GF-D8 (cell line): ENCODE data around the gene CFAP100.

ENCODE experiments used
- DNase-seq: peaks from one replicate; lab custom pipeline; 2025; lab: John Stamatoyannopoulos, UW

Gene CFAP100

GRCh38 chr3:126394179-126394976 is at the start of gene CFAP100:
TSS of gene CFAP100 (plus strand) at chr3:126394909. CDS start at chr3:126396001, 1,092 bp downstream.
- DNase-seq, result no peak

- no peak for DNase-seq
Measured at GRCh38 chr3:126345231-126345630, 49.5 kb upstream of the CFAP100 start.

DNA sequence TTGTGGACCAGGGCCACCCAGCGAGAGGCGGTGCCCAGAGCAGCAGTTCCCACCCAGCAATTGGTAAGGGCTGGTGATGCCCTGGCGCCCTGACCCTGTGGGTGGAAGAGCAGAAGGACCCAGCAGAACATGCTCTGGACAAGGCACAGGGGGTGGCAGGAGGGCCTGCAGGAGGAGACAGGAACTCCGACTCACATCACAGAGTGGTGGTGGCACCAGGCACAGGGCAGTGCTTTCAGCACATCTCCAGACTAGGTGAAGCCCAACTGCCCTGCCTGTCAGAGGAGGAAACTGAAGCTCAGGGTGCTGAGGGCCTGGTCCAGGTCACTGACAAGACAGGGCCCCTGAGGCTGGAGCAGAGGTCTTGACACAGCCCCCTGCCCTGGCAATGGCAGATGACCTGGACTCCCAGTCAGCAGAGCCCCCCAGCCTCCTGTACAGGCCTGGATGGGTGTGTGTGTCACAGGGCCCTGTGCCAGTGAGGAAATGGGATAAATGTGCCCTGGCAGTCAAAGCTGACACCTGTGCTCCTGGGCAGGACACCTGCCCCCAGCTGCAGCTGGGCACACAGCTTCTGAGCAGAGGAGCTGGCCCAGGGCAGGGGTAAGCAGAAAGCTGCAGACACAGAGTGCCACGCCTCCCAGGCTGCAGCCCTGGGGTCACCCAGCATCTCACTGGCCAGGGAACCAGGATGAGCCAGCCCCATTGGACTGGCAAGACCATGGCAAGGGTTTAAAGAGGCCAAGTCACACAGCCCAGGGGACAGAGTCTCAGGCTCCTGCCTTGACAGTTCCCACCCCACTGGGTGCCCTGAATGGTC is 48.9 kb upstream of the CFAP100 start:
- no peak for DNase-seq

GRCh38 chr3:126346466-126346865 is 48.2 kb upstream of the CFAP100 start:
- DNase-seq, result no peak

- no peak for DNase-seq
Measured at GRCh38 chr3:126347543-126348161, 47.1 kb upstream of the CFAP100 start.

GRCh38 chr3:126348308-126348920 is 46.3 kb upstream of the CFAP100 start:
- DNase-seq, result no peak

DNA sequence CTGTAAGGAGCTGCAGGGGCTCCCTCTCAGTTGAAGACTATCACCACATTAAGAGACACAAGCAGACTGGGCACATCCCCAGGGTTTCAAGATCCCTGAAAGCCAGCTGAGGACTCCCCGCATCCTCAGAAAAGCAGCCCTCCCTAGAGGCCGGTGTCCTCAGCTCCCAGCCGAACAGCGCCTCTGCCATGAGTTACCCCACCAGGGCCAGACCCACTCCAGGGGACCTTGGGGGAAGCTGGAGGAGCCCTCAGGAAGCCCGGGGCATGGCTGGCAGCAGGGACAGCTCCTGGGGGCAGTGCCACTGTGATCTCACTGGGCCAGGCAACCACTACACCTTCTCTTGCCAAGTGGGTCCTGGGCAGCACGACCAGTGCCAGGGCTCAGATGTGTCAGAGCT is 45.6 kb upstream of the CFAP100 start:
- no peak for DNase-seq

- DNase-seq, result no peak
Measured at GRCh38 chr3:126349611-126350501, 44.9 kb upstream of the CFAP100 start.

DNA sequence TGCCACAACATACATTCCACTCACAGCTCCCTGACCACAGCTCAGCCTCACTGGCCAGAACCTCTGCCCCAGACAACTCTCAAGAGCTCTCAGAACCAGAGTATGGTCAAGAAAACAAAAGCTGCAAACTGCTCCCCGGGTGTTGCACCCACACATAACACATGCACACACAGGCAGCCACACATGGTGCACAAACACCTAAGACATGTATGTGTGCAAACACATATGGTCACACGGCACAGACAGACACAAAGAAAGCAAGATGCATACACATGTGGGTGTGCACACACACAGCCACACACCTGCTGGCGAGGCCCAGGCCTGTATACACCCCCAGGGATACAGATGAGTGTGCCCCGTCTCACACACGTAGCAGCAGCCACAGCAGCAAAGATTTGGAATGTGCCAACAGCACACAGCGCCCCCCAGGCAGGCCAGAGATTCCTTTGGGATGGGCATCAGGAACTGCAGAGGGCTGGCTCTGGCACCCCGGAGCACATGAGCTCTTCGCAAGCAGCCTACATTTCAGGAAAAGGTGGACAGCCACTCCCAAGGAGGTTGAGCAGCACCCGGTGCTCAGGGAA is 44.1 kb upstream of the CFAP100 start:
- no peak for DNase-seq

- DNase-seq, result no peak
Measured at GRCh38 chr3:126351086-126351770, 43.5 kb upstream of the CFAP100 start.

- DNase-seq, result no peak
Measured at GRCh38 chr3:126351771-126352475, 42.8 kb upstream of the CFAP100 start.

- DNase-seq, result no peak
Measured at GRCh38 chr3:126352476-126353454, 41.9 kb upstream of the CFAP100 start.

GRCh38 chr3:126353694-126354321 is 40.9 kb upstream of the CFAP100 start:
- DNase-seq, result no peak

- DNase-seq, result no peak
Measured at GRCh38 chr3:126354776-126355175, 39.9 kb upstream of the CFAP100 start.

GRCh38 chr3:126355251-126355650 is 39.5 kb upstream of the CFAP100 start:
- DNase-seq, result no peak

DNA sequence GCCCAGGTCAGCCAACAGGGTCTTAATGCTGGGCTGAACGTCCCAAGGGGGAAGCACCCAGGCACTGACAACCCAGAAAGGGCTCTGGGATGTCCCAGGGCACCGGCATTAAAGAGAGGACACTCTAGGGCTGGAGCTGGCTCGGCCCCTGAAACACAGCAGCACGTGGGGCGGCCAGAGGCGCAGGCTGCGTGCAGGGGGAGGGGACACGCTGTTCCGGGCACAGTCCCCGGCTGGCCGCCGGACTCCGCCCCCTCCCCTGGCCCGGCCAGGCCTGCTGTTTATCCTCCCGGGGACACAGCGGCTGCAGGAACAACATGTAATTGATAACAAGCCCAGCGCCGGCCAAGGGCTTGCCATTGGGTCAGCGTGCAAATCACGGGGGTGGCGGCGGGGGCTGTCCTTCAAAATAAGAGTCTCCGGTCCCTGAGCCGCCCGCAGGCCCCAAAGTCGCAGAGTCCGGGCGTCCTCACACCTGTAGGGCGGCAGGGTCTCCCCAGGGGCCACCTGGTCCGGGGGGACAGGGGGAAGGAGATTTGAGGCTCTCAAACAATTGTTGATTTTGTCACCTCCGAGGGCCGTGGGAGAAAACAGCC is 38.8 kb upstream of the CFAP100 start:
- DNase-seq, result no peak
